K562 (cell line): Measurements from ENCODE around the gene BIRC7. TPM values are rescaled to one million over a fixed set of nuclear protein-coding genes. Genes with fewer than 3 reads are reported as not detected.

Experiments used
- ATAC-seq: fragments of 200-7000 bp; cut with Tn5 transposase; 3 replicates; pipeline ENCODE4 v1.9.1; 2020; ENCODE audit warnings: moderate library complexity
- BruUV-seq: library from RNA; stranded (reverse); fragments of 400-500 nt; replicated peaks from 2 replicates; lab custom pipeline; 2021; lab: Mats Ljungman, UMichigan
- CTCF ChIA-PET: fragments of 300-600 bp; formaldehyde crosslinking; extraction: SDS; loops from one replicate; lab custom pipeline; 2021; ENCODE audit warnings: low intra/inter-chr PET ratio; lab: Yijun Ruan, JAX
- POLR2A ChIA-PET: fragments of 300-600, 350-650 bp; sonication (Branson Sonifier 250); formaldehyde crosslinking; extraction: SDS; loops from one replicate; lab custom pipeline; 2021; ENCODE audit warnings: antibody characterized with exemption, inconsistent platforms; lab: Yijun Ruan, JAX
- DNase-seq, 4 experiments: peaks; one replicate each; pipeline versions ENCODE4 v3.0.0 to v3.0.0-alpha.2; 2011 to 2018; ENCODE audit warnings: low spot score in 3 of 4, mixed read lengths in 3 of 4; ENCODE audit errors: extremely low read depth in 1 of 4
- FAIRE-seq: peaks from 2 replicates; lab custom pipeline; 2011; peaks lifted over from hg19 to GRCh38; lab: Jason Lieb, UNC
- H2AFZ ChIP-seq: 2 replicates; pipeline ENCODE4 v1.6.0; 2011; ENCODE audit warnings: low read depth, low read length, control low read depth, inconsistent platforms
- H3K27ac ChIP-seq: fragments of 200-600 bp; 3 replicates; pipeline ENCODE4 v1.8.0; 2011; ENCODE audit warnings: low read depth, mild to moderate bottlenecking, control low read depth, inconsistent platforms, low read length, moderate library complexity, mixed read lengths; ENCODE audit errors: extremely low read depth
- H3K27me3 ChIP-seq, 2 experiments: fragments of 300-600 bp in 1 of 2; 2 replicates in 1 of 2; 3 replicates in 1 of 2; pipeline versions ENCODE4 v1.6.0 to v1.8.0; 2011; ENCODE audit warnings: inconsistent platforms in 2 of 2, low read length in 2 of 2, mild to moderate bottlenecking in 1 of 2, mixed read lengths in 1 of 2, moderate library complexity in 1 of 2; ENCODE audit not compliant: control insufficient read depth in 2 of 2, insufficient read depth in 2 of 2
- H3K36me3 ChIP-seq: fragments of 300-600 bp; 3 replicates; pipeline ENCODE4 v1.8.0; 2011; ENCODE audit warnings: mild to moderate bottlenecking, low read length, inconsistent platforms; ENCODE audit not compliant: control insufficient read depth, insufficient read depth
- H3K4me1 ChIP-seq, 2 experiments: fragments of 200-600 bp in 1 of 2; replicated peaks in 1 of 2; 2 replicates in 1 of 2; 3 replicates in 1 of 2; pipeline versions ENCODE4 v1.5.1 to v1.8.0; 2011; ENCODE audit warnings: inconsistent platforms in 2 of 2, low read length in 2 of 2, mild to moderate bottlenecking in 1 of 2, mixed read lengths in 1 of 2, moderate library complexity in 1 of 2; ENCODE audit not compliant: control insufficient read depth in 2 of 2, insufficient read depth in 2 of 2
- H3K4me2 ChIP-seq: 2 replicates; pipeline ENCODE4 v1.6.1; 2011; ENCODE audit warnings: low read length, control low read depth, inconsistent platforms, mixed read lengths; ENCODE audit not compliant: insufficient read depth
- H3K4me3 ChIP-seq: fragments of 200-600 bp; sonication (generic), shearing (Covaris generic); 2 replicates; pipeline ENCODE4 v1.5.1; 2016; ENCODE audit warnings: control low read depth, inconsistent platforms
- H3K79me2 ChIP-seq: fragments of 200-600 bp; 3 replicates; pipeline ENCODE4 v1.8.0; 2011; ENCODE audit warnings: low read length, inconsistent platforms; ENCODE audit not compliant: control insufficient read depth, insufficient read depth
- H3K9ac ChIP-seq, 2 experiments: 2 replicates each; pipeline versions ENCODE4 v1.6.0 to v1.6.1; 2011; ENCODE audit warnings: low read depth in 2 of 2, low read length in 2 of 2, control low read depth in 1 of 2, inconsistent platforms in 1 of 2, mild to moderate bottlenecking in 1 of 2, mixed read lengths in 1 of 2; ENCODE audit not compliant: insufficient read depth in 1 of 2
- H3K9me1 ChIP-seq: one replicate; pipeline ENCODE4 v1.6.0; 2011; ENCODE audit warnings: inconsistent platforms, mild to moderate bottlenecking, low read length, moderate library complexity; ENCODE audit not compliant: control insufficient read depth, insufficient read depth
- H3K9me3 ChIP-seq: replicated peaks from 2 replicates; pipeline ENCODE4 v1.5.1; 2011; ENCODE audit warnings: low read depth, low read length, inconsistent platforms; ENCODE audit not compliant: control insufficient read depth, insufficient read depth
- H4K20me1 ChIP-seq: replicated peaks from 2 replicates; pipeline ENCODE4 v1.6.1; 2011; ENCODE audit warnings: low read length, inconsistent platforms, mixed read lengths; ENCODE audit not compliant: control insufficient read depth, insufficient read depth
- FOXA1 ChIP-seq: fragments of 450-650 bp; IDR thresholded peaks from 2 replicates; pipeline ENCODE4 v1.6.1; 2016; ENCODE audit warnings: mild to moderate bottlenecking, borderline replicate concordance
- KLF1 ChIP-seq: fragments of 450-650 bp; IDR thresholded peaks from 2 replicates; pipeline ENCODE4 v1.6.1; 2016; ENCODE audit warnings: missing genetic modification characterization, missing compliant biosample characterization
- NCOA6 ChIP-seq: fragments of 450-650 bp; IDR thresholded peaks from 2 replicates; pipeline ENCODE4 v1.6.1; 2017; ENCODE audit warnings: mild to moderate bottlenecking
- PTTG1 ChIP-seq: fragments of 450-650 bp; IDR thresholded peaks from 2 replicates; pipeline ENCODE4 v1.6.1; 2016; ENCODE audit warnings: low read depth, mild to moderate bottlenecking, missing genetic modification characterization, missing compliant biosample characterization
- WGBS: fragments of 100-300 bp; shearing (Covaris generic); methylation state at CpG from one replicate; pipeline ENCODE4 v1.1.6; 2016; ENCODE audit warnings: low coverage, mixed read lengths; ENCODE audit not compliant: insufficient coverage; ENCODE audit errors: missing lambda C conversion rate; 5-methylcytosine and 5-hydroxymethylcytosine counted together
- in situ Hi-C: fragments of 300-500 bp; cut with MboI; formaldehyde crosslinking; loops from 4 replicates; pipeline ENCODE4 v1.15.0; 2018; ENCODE audit warnings: inconsistent platforms, mixed read lengths
- intact Hi-C: fragments of 100-400 bp; cut with micrococcal nuclease; formaldehyde crosslinking; loops from 2 replicates; pipeline ENCODE4 v1.14.2; 2022
- polyA plus RNA-seq, 8 experiments: library from polyadenylated mRNA; depleted of rRNA in 4 of 8; stranded (reverse) in 5 of 8; unstranded in 3 of 8; fragments of >200 nt; fragmentation: Nextera tagmentation in 2 of 8; fragmentation: Illumina TruSeq in 1 of 8; extraction: Ambion mirVana in 2 of 8; extraction: Trizol in 1 of 8; gene quantifications; 2 replicates each; pipeline versions ENCODE4 v1.2.1 to v1.2.3, GENCODE V29; 2011 to 2014; ENCODE audit warnings: inconsistent platforms in 1 of 8, missing spikeins in 1 of 8
- total RNA-seq, 7 experiments: library from RNA; depleted of rRNA in 6 of 7; stranded (reverse); fragments of >200 nt in 6 of 7; fragmentation: Illumina TruSeq in 2 of 7; extraction: Trizol in 2 of 7; gene quantifications; 2 replicates each; pipeline versions ENCODE4 v1.2.1 to v1.2.3, GENCODE V29; 2011 to 2021; ENCODE audit warnings: low replicate concordance in 1 of 7

BIRC7 gene
- total and polyA plus RNA-seq, 9 of the 15 experiments (the other 6 are each of a cell fraction or from before 2014, with no cell fraction given) = 0.14 to 0.19 (median 0.16) TPM; not detected in 5

DNA sequence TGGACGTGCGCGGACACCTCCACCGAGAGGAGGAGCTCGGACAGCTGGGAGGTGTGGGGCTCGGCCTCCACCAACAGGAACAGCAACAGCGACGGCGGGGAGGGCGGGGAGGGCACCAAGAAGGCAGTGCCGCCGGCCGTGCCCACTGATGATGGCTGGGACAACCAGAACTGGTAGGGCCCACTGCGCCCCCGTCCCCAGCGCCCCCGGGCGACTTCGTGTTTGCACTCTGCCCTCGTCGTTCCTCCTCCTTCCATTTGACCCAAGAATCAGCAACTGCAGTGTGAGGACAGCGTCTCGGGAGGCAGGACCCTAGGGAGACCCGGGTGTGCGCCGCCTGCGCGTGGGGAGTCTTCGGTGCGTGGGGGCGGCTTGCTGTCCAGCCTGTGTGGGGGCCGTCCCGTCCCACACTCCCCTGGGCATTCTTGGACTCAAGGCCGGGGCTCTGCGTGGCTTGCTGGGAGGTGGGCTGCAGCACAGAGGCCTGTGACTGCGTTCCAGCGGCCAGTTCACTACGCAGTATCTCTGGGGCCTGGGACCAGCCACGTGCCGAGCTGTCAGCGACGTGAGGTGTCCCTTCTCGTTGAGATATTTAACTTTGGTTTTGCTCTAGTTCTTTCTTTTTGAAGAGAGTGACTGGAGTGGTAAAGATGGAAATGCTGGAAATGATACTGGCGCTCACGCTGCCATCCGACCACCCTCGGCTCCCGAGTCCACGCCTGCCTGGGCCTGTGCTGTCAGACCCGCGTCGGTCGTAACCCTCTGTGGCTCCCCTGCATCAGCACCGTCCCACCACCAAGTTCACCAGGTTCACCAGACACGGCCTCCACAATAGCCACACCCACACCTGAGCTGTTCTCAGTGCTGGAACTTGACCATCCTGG is 52.2 kb downstream of the BIRC7 start:
- Histone ChIP-seq H3K4me3 (no peak overlapping the region), H3K4me1 (peaks cover 0 to 51% of the 10 kb centered on the region in 2 experiments; a peak in 2 of 5 replicates), H3K9me1 (peaks cover 10% of the 10 kb centered on the region), H3K27ac (no peak overlapping the region), H3K79me2 (no peaks in the 10 kb centered on the region), H3K36me3 (peaks cover 52% of the 10 kb centered on the region; the same call in 2 of the 3 replicates), H2AFZ (no peak overlapping the region), H4K20me1 (peaks cover 25% of the 10 kb centered on the region), H3K9ac (no peak overlapping the region), H3K27me3 (no peaks in the 10 kb centered on the region), H3K9me3 (no peaks in the 10 kb centered on the region), H3K4me2 (no peak overlapping the region)
- in situ Hi-C loops = no loop called here
- no peak for TF ChIP-seq PTTG1 (tag)
- no peak for TF ChIP-seq FOXA1
- no peak for TF ChIP-seq NCOA6
- TF ChIP-seq KLF1 (tag) = no peak
- POLR2A ChIA-PET = interaction anchor here (0.5 to 1.2 kb wide), 6 partner anchors 8 to 666 kb away, joined by 3 to 5 read pairs (median 4); no protein-coding TSS in a partner anchor
- CTCF ChIA-PET = no interaction called here
- WGBS = 91% methylated on average over 32 of the region's 55 CpGs
- no peak for ATAC-seq
- intact Hi-C loops = no loop called here
- no peak for FAIRE-seq
- no peak for DNase-seq
- no TSS peak for BruUV-seq
